GM21717 (cell line): Measurements from ENCODE around the gene OR1K1.

Experiments used
- ATAC-seq: cut with Tn5 transposase; IDR thresholded peaks from one replicate; pipeline ENCODE4 v1.9.1; 2021; ENCODE audit warnings: mild to moderate bottlenecking, moderate library complexity; ENCODE audit not compliant: unreplicated experiment

The OR1K1 gene

GRCh38 chr9:122848256-122848943 is 48.5 kb downstream of the OR1K1 start:
- ATAC-seq = no peak
